GM12865 (cell line): Measurements from ENCODE around the gene ROCK2.

Source experiments
- DNase-seq: peaks from one replicate; pipeline ENCODE4 v3.0.0; 2010; ENCODE audit warnings: low read depth
- H3K4me3 ChIP-seq: 2 replicates; pipeline ENCODE4 v1.5.1; 2011; ENCODE audit warnings: mild to moderate bottlenecking, low read depth, low read length, control low read depth
- CTCF ChIP-seq: IDR thresholded peaks from 2 replicates; pipeline ENCODE4 v1.5.1; 2011; ENCODE audit warnings: low read length, control low read depth, low read depth, inconsistent platforms; ENCODE audit not compliant: insufficient read depth; ENCODE audit errors: missing control alignments

ROCK2 gene

GRCh38 chr2:11377928-11378545 lies 33.6 kb upstream of the ROCK2 start:
- DNase-seq, result peak; percentile 86
- H3K4me3 ChIP-seq, result peak overlapping the region; percentile 35
- TF ChIP-seq CTCF, result no peak

GRCh38 chr2:11376071-11376470 lies 31.6 kb upstream of the ROCK2 start:
- DNase-seq, result no peak
- TF ChIP-seq CTCF, result no peak
- H3K4me3 ChIP-seq, result no peak overlapping the region

- DNase-seq, result no peak
- no peak overlapping the region for H3K4me3 ChIP-seq
- no peak for TF ChIP-seq CTCF
Observed at GRCh38 chr2:11375689-11376027, 31.2 kb upstream of the ROCK2 start.

- H3K4me3 ChIP-seq, result no peak overlapping the region
- DNase-seq, result no peak
- TF ChIP-seq CTCF, result no peak
Observed at GRCh38 chr2:11375025-11375688, 30.7 kb upstream of the ROCK2 start.

- H3K4me3 ChIP-seq, result no peak overlapping the region
- DNase-seq, result no peak
- no peak for TF ChIP-seq CTCF
Observed at GRCh38 chr2:11373096-11373495, 28.7 kb upstream of the ROCK2 start.

GRCh38 chr2:11371092-11371937 lies 26.9 kb upstream of the ROCK2 start:
- DNase-seq, result no peak
- no peak overlapping the region for H3K4me3 ChIP-seq
- TF ChIP-seq CTCF, result no peak
